Rectal smooth muscle tissue (tissue), 1 donor: ENCODE results near the gene WWOX.

Experiments used
- H3K27ac ChIP-seq: one replicate; pipeline ENCODE4 v1.7.0; 2013; ENCODE audit warnings: low read depth, low read length, inconsistent platforms
- H3K27me3 ChIP-seq: one replicate; pipeline ENCODE4 v1.7.0; 2013; ENCODE audit warnings: low read length; ENCODE audit not compliant: control insufficient read depth, insufficient read depth
- H3K36me3 ChIP-seq: one replicate; pipeline ENCODE4 v1.7.0; 2013; ENCODE audit warnings: low read length; ENCODE audit not compliant: control insufficient read depth, insufficient read depth
- H3K4me1 ChIP-seq: one replicate; pipeline ENCODE4 v1.7.0; 2013; ENCODE audit warnings: low read length; ENCODE audit not compliant: control insufficient read depth, insufficient read depth
- H3K4me3 ChIP-seq: one replicate; pipeline ENCODE4 v1.7.0; 2013; ENCODE audit warnings: low read length
- H3K9ac ChIP-seq: one replicate; pipeline ENCODE4 v1.7.0; 2013; ENCODE audit warnings: low read length

Gene WWOX

GRCh38 chr16:78310196-78310595, 210.7 kb downstream of the WWOX start:
- H3K27me3 ChIP-seq: no peaks in the 10 kb centered on the region
- no peak overlapping the region for H3K27ac ChIP-seq
- H3K4me1 ChIP-seq: peaks cover 8% of the 10 kb centered on the region
- no peaks in the 10 kb centered on the region for H3K36me3 ChIP-seq
- H3K4me3 ChIP-seq: no peak overlapping the region
- no peak overlapping the region for H3K9ac ChIP-seq

- Histone ChIP-seq H3K27ac (no peak overlapping the region), H3K27me3 (no peaks in the 10 kb centered on the region)
These were observed 211.6 kb downstream of the WWOX start for GRCh38 chr16:78310990-78311561.

GRCh38 chr16:78311831-78312230, 212.4 kb downstream of the WWOX start:
- Histone ChIP-seq H3K27me3 (no peaks in the 10 kb centered on the region), H3K36me3 (no peaks in the 10 kb centered on the region), H3K9ac (no peak overlapping the region), H3K4me3 (no peak overlapping the region), H3K27ac (no peak overlapping the region), H3K4me1 (peaks cover 8% of the 10 kb centered on the region)

More at GRCh38 chr16:78310990-78311561, 211.6 kb downstream of the WWOX start:
- no peaks in the 10 kb centered on the region for H3K36me3 ChIP-seq
- peaks cover 8% of the 10 kb centered on the region for H3K4me1 ChIP-seq
- H3K4me3 ChIP-seq: no peak overlapping the region
- H3K9ac ChIP-seq: no peak overlapping the region

- H3K4me1 ChIP-seq: no peaks in the 10 kb centered on the region
- H3K36me3 ChIP-seq: no peaks in the 10 kb centered on the region
- no peak overlapping the region for H3K9ac ChIP-seq
- no peak overlapping the region for H3K4me3 ChIP-seq
- no peaks in the 10 kb centered on the region for H3K27me3 ChIP-seq
- no peak overlapping the region for H3K27ac ChIP-seq
These were observed 218.2 kb downstream of the WWOX start for GRCh38 chr16:78317564-78318240.

GRCh38 chr16:78321620-78322360, 222.3 kb downstream of the WWOX start:
- Histone ChIP-seq H3K27me3 (no peaks in the 10 kb centered on the region), H3K9ac (no peak overlapping the region), H3K27ac (no peak overlapping the region), H3K4me3 (no peak overlapping the region), H3K36me3 (no peaks in the 10 kb centered on the region), H3K4me1 (no peaks in the 10 kb centered on the region)

- Histone ChIP-seq H3K27me3 (no peaks in the 10 kb centered on the region), H3K4me3 (no peak overlapping the region), H3K9ac (no peak overlapping the region), H3K27ac (no peak overlapping the region), H3K4me1 (no peaks in the 10 kb centered on the region), H3K36me3 (no peaks in the 10 kb centered on the region)
These were observed 223.9 kb downstream of the WWOX start for GRCh38 chr16:78323315-78323714.

- Histone ChIP-seq H3K4me1 (no peaks in the 10 kb centered on the region), H3K36me3 (no peaks in the 10 kb centered on the region), H3K27ac (no peak overlapping the region), H3K27me3 (no peaks in the 10 kb centered on the region), H3K9ac (no peak overlapping the region), H3K4me3 (no peak overlapping the region)
These were observed 225.3 kb downstream of the WWOX start for GRCh38 chr16:78324649-78325285.

GRCh38 chr16:78325468-78326352, 226.3 kb downstream of the WWOX start:
- no peaks in the 10 kb centered on the region for H3K36me3 ChIP-seq
- H3K4me1 ChIP-seq: no peaks in the 10 kb centered on the region
- no peak overlapping the region for H3K4me3 ChIP-seq
- H3K27me3 ChIP-seq: no peaks in the 10 kb centered on the region
- H3K9ac ChIP-seq: no peak overlapping the region
- no peak overlapping the region for H3K27ac ChIP-seq

GRCh38 chr16:78326731-78327130, 227.3 kb downstream of the WWOX start:
- Histone ChIP-seq H3K4me3 (no peak overlapping the region), H3K36me3 (no peaks in the 10 kb centered on the region), H3K4me1 (no peaks in the 10 kb centered on the region), H3K27ac (no peak overlapping the region), H3K9ac (no peak overlapping the region), H3K27me3 (no peaks in the 10 kb centered on the region)

- no peak overlapping the region for H3K4me3 ChIP-seq
- H3K27ac ChIP-seq: no peak overlapping the region
These were observed 232.3 kb downstream of the WWOX start for GRCh38 chr16:78331731-78332130.

GRCh38 chr16:78333808-78334207, 234.4 kb downstream of the WWOX start:
- Histone ChIP-seq H3K9ac (no peak overlapping the region), H3K27me3 (no peaks in the 10 kb centered on the region), H3K27ac (no peak overlapping the region), H3K4me3 (no peak overlapping the region), H3K36me3 (no peaks in the 10 kb centered on the region), H3K4me1 (no peaks in the 10 kb centered on the region)

More at GRCh38 chr16:78331731-78332130, 232.3 kb downstream of the WWOX start:
- no peaks in the 10 kb centered on the region for H3K4me1 ChIP-seq
- no peaks in the 10 kb centered on the region for H3K36me3 ChIP-seq
- no peaks in the 10 kb centered on the region for H3K27me3 ChIP-seq
- no peak overlapping the region for H3K9ac ChIP-seq

GRCh38 chr16:78340590-78340989, 241.1 kb downstream of the WWOX start:
- H3K9ac ChIP-seq: no peak overlapping the region
- H3K27me3 ChIP-seq: no peaks in the 10 kb centered on the region
- H3K4me3 ChIP-seq: no peak overlapping the region
- H3K27ac ChIP-seq: no peak overlapping the region
- H3K4me1 ChIP-seq: no peaks in the 10 kb centered on the region
- H3K36me3 ChIP-seq: no peaks in the 10 kb centered on the region
